NCI-H2107 treated with DMSO at 0.1 percent for 48 hours (cell line): Measurements from ENCODE around the gene CFAP221.
A peak's percentile ranks its signal among the peaks of the same experiment; 100 is the strongest.
"Not testable (repeated sequence)": the region's sequence is repeated elsewhere in the genome, so short reads cannot be mapped to it uniquely, and the experiment has no call there.

Source experiments
- DNase-seq: peaks from one replicate; lab custom pipeline; 2025; ENCODE audit not compliant: unreplicated experiment; lab: John Stamatoyannopoulos, UW

The CFAP221 gene

DNA sequence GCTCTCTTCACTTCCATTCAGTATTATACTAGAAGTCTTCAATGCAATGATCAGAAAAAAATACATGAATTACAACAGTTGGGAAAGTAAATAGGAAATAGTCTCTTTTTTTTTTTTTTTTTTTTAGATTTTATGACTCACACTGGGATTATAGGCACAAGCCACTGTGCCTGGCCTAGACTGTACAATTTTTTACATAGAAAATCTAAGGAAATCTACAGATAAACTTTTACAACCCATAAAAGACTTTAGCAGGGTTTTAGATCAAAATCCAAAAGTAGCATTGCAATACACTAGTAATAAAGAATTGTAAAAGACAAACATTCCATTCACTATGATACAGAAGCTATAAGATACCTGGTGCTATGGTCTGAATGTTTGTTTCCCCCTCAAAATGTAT lies 39.0 kb downstream of the CFAP221 start:
- no peak for DNase-seq

DNA sequence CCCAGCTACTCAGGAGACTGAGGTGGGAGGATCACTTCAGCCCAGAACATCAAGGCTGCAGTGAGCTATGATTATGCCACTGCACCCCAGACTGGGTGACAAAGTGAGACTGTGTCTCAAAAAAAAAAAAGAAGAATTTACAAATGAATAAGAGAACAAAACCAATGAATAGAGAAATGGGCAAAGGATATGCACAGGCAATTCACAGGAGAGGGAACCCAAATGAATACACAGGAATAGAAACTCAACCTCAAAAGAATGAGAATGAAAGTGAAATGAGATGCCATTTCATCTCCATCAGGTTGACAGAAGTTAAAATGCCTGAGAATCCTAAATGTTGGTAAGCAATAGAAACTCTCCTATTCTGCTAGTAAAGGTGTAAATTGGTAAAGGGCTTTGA lies 40.2 kb downstream of the CFAP221 start:
- no peak for DNase-seq

- DNase-seq: no peak
These were observed 41.8 kb downstream of the CFAP221 start for GRCh38 chr2:119586085-119586484.

GRCh38 chr2:119590873-119591272 lies 46.6 kb downstream of the CFAP221 start:
- no peak for DNase-seq

GRCh38 chr2:119591523-119591922 lies 47.3 kb downstream of the CFAP221 start:
- no peak for DNase-seq

GRCh38 chr2:119592436-119592835 lies 48.2 kb downstream of the CFAP221 start:
- DNase-seq: no peak

DNA sequence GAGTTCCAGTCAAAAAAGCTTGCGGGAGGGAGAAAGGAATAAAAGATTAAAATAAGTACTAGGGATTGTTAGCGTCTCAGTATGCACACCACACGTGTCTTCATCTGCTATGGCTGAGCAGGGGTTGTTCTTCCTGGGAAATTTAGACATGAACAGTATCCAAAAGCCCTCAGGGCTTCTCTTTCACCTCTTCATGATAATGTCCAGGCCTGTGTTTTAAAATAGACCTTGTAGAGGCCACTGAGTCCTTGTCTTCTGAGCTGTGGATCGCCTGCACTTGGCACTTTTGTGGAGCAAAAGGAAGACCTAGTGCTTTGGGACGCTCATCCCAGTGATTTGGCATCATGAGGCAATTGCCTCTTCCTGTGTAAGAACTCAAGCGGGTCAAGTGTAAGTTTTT lies 52.4 kb downstream of the CFAP221 start:
- DNase-seq: no peak

GRCh38 chr2:119598596-119599263 lies 54.5 kb downstream of the CFAP221 start:
- peak; percentile 8 for DNase-seq

- DNase-seq: no peak
These were observed 55.1 kb downstream of the CFAP221 start for GRCh38 chr2:119599384-119599783.

DNA sequence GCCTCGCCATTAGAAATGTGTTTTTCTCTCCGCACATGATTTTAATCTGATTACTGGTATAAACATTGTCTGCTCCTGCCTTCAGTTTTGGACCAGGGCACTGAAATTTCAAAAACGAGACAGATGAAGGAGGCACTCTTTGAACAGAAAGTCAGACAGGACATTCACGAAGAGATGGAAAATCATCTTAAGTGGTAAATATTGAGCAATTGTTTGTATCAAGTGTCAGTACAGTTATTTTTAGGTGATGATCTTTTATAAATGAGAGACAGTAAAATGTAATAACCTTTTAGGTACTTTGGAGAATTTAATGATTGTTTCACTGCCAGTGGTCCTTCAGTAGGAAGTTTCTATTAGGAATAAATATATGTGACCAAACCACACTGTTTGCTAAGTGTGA lies 60.8 kb downstream of the CFAP221 start:
- DNase-seq: no peak

- no peak for DNase-seq
These were observed 62.4 kb downstream of the CFAP221 start for GRCh38 chr2:119606674-119607073.

DNA sequence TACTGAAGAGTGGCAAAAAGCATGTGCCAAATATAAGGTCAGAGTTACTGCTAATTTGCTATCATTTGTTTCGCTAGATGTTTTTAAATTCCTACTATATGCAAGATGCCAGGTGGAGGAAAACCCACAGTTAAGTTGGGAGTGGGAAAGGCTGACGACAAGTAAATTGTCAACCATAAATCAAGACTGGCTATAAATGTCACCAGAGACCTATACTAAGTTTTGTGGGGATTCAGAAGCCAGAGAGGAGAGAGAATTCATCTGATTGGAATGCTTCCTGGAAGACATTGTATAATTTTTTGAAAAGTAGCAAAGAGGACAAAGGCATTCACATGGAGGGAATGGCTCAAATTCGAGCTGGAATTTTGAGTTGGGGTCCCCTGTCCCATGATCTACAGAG lies 64.3 kb downstream of the CFAP221 start:
- no peak for DNase-seq

DNA sequence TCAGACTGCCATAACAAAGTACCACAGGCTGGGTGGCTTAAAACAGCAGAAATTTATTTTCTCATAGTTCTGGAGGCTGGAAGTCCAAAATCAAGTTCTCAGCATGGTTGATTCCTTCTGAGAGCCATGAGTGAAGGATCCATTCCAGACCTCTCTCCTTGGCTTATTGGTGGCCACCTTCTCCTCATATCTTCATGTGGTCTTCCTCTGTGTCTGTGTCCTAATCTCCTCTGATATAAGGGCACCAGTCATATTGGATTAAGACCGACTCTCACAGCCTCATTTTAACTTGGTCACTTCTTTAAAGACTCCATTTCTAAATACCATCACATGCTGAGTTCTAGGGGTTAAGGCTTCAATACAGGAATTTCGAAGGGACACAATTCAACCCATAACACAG lies 65.1 kb downstream of the CFAP221 start:
- no peak for DNase-seq

GRCh38 chr2:119614140-119614539 lies 69.9 kb downstream of the CFAP221 start:
- not testable (repeated sequence) for DNase-seq

DNA sequence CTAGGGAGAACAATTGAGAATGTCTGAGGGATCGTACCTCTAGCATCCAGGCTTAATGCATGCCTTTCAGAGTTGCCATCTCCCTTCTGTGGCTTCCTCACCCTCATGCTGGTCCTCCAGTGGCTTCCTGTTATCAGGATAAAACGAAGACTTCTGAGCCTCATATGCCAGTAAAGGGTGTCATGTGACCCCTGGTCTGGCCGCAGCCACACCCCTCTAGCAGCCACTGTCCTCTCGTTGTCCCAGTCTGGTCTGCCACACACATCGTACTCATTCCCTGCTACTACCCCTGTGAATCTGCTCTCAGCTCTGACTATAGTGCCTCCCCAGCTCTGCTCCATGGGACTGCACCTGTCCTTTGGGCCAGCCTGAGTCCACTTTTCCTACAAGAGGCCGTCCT lies 72.2 kb downstream of the CFAP221 start:
- no peak for DNase-seq

DNA sequence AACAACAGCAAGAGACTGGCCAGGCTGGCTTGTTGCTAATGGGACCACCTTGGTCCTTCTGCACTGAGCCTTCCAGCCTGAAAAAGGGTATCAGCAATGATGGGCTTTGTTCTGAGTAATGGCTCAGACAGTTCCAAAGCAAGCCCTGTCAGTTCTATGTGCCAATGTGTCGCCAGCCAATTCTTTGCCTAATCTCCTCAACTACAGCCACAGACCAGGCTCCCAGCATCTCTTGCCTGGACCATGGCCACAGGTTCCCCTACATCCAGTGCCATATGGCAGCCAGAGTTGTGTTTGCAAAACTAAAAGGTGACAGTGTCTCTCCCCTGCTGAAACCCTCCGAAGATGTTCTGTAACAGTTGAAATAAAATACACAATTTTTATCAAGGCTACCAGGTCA lies 73.2 kb downstream of the CFAP221 start:
- DNase-seq: no peak

DNA sequence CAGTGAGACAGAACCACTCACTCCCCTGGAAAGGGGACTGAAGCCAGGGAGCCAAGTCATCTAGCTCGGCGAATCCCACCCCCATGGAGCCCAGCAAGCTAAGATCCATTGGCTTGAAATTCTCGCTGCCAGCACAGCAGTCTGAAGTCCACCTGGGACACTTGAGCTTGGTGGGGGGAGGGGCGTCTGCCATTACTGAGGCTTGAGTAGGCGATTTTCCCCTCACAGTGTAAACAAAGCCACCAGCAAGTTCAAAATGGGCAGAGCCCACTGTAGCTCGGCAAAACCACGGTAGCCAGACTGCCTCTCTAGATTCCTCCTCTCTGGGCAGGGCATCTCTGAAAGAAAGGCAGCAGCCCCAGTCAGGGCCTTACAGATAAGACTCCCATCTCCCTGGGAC lies 74.5 kb downstream of the CFAP221 start:
- not testable (repeated sequence) for DNase-seq

DNA sequence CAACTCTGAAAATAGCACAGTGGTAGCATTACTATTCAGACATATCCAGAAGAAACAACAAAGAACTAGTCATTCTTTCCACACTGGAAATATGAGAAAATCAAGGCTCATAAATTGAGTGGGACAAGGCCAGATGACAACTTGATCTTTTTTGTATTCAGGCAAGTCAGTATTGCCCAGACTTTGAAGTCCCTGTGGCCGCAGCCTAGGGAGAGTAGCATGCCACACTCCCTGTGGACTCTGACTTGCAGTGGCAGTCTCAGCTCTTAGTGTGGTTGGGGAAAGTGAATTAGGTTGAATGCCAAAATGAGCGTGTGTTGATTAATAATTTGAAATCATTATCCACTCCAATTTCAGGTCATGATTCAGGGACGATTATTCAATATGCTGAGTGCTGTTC lies 81.0 kb downstream of the CFAP221 start:
- no peak for DNase-seq

DNA sequence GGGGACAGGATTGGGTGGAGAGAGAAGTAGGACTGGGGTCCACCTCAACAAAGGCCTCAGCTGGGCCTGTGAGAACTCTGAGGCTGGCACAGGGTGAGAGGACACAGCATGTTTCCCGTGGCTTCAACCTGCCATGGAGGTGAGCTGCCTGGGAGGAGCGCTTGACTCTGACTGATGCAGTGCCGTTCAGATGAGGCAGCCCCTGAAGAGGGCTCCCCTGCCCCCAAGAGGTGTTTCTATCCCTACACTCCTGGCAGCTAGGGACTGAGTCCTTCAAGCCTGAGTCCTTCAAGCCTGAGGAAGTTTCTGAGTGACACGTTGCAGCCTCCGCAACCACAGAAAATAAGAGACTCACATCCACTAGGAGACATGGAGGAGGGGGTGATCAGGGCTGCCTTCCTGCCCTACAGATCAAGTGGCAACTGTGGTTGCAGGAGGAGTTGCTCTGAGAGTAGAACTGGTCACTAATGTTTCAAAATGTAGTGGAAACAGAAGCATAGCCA lies 85.1 kb downstream of the CFAP221 start:
- no peak for DNase-seq

- no peak for DNase-seq
These were observed 85.9 kb downstream of the CFAP221 start for GRCh38 chr2:119630121-119630520.

DNA sequence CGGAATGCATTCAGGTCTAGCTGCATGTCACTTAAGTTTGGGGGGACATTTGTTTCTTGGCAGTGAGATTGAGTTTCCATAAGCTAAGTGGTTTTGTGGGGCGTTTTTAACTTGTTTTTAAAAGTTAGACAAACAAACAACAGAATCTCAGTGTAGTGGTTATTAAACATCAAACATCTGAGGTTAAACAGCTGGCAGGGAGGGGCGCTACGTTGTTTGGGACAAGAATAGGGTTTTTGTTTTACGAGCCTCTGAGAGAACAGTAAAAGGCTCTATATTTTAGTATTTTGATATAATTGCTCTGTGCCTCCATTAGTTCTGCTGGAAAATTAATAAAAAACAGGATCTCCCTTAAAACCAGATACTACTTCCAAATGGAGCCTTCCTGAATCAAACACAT lies 93.1 kb downstream of the CFAP221 start:
- no peak for DNase-seq

DNA sequence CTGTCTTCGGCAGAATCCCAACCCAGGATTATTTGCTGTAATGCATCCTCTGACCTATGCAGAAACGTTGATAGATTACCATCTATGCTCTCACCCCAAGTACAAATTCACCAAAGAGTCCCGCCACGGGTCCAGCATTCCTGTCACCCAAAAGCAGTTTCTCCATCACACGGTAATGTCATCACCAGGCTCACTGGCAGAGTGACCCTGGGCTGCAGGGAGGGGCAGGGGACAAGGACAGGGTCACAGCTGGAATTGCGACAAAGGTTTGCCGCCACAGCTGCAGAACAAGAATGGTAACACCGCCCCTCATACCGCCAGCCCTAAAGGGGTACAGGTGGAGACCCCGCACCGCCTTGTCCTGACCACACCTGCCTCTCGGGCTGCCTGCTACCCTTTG lies 94.0 kb downstream of the CFAP221 start:
- no peak for DNase-seq
